HL-60/S4 treated with retinoic acid at 250 ng/mL for 4 days and 3 days (cell line): ENCODE measurements around the gene PRPF40A.
"Not testable (repeated sequence)": the region's sequence is repeated elsewhere in the genome, so short reads cannot be mapped to it uniquely, and the experiment has no call there.

Experiments
- in situ Hi-C: fragments of 300-500 bp; cut with MboI; formaldehyde crosslinking; loops from 2 replicates; pipeline ENCODE4 v1.7.0; 2022; ENCODE audit warnings: low sequenced_read_pairs

Gene PRPF40A

GRCh38 chr2:152717228-152718075, at the start of gene PRPF40A:
PRPF40A (minus strand) TSS chr2:152717461; CDS start chr2:152717439, 22 bp downstream.
- in situ Hi-C loops, result no loop called here

- in situ Hi-C loops, result no loop called here
These were observed 49.7 kb upstream of the PRPF40A start for GRCh38 chr2:152766928-152767327.

- in situ Hi-C loops, result no loop called here
These were observed 46.4 kb upstream of the PRPF40A start for GRCh38 chr2:152763651-152764050.

GRCh38 chr2:152763208-152763607, 45.9 kb upstream of the PRPF40A start:
- in situ Hi-C loops, result not testable (repeated sequence)

- in situ Hi-C loops, result no loop called here
These were observed 44.9 kb upstream of the PRPF40A start for GRCh38 chr2:152762202-152762601.

- in situ Hi-C loops, result no loop called here
These were observed 44.0 kb upstream of the PRPF40A start for GRCh38 chr2:152761214-152761613.

GRCh38 chr2:152759290-152760072, 42.2 kb upstream of the PRPF40A start:
- in situ Hi-C loops, result no loop called here

GRCh38 chr2:152755029-152755428, 37.8 kb upstream of the PRPF40A start:
- in situ Hi-C loops, result no loop called here

- in situ Hi-C loops, result not testable (repeated sequence)
These were observed 30.5 kb upstream of the PRPF40A start for GRCh38 chr2:152747751-152748150.

- in situ Hi-C loops, result no loop called here
These were observed 25.7 kb upstream of the PRPF40A start for GRCh38 chr2:152743002-152743401.

GRCh38 chr2:152740743-152741328, 23.6 kb upstream of the PRPF40A start:
- in situ Hi-C loops, result no loop called here

GRCh38 chr2:152739705-152740104, 22.4 kb upstream of the PRPF40A start:
- in situ Hi-C loops, result not testable (repeated sequence)

- in situ Hi-C loops, result no loop called here
These were observed 21.2 kb upstream of the PRPF40A start for GRCh38 chr2:152738438-152738837.

- in situ Hi-C loops, result not testable (repeated sequence)
These were observed 20.2 kb upstream of the PRPF40A start for GRCh38 chr2:152737509-152737908.

GRCh38 chr2:152730591-152731333, 13.5 kb upstream of the PRPF40A start:
- in situ Hi-C loops, result no loop called here

GRCh38 chr2:152729844-152730243, 12.6 kb upstream of the PRPF40A start:
- in situ Hi-C loops, result no loop called here

- in situ Hi-C loops, result no loop called here
These were observed 6.7 kb upstream of the PRPF40A start for GRCh38 chr2:152723918-152724317.

GRCh38 chr2:152722639-152723038, 5.4 kb upstream of the PRPF40A start:
- in situ Hi-C loops, result not testable (repeated sequence)

- in situ Hi-C loops, result no loop called here
These were observed 3.5 kb upstream of the PRPF40A start for GRCh38 chr2:152720794-152721193.

GRCh38 chr2:152718909-152719645, 1.8 kb upstream of the PRPF40A start:
- in situ Hi-C loops, result no loop called here
